ENCODE results near the gene BEST4. TPM values are rescaled to one million over a fixed set of nuclear protein-coding genes. Genes with fewer than 3 reads are reported as not detected.

Gene BEST4
- total and polyA plus RNA-seq, 2 of the 13 experiments (the other 11 are each of a cell fraction or from before 2014, with no cell fraction given): 0.77 to 1.4 TPM

DNA sequence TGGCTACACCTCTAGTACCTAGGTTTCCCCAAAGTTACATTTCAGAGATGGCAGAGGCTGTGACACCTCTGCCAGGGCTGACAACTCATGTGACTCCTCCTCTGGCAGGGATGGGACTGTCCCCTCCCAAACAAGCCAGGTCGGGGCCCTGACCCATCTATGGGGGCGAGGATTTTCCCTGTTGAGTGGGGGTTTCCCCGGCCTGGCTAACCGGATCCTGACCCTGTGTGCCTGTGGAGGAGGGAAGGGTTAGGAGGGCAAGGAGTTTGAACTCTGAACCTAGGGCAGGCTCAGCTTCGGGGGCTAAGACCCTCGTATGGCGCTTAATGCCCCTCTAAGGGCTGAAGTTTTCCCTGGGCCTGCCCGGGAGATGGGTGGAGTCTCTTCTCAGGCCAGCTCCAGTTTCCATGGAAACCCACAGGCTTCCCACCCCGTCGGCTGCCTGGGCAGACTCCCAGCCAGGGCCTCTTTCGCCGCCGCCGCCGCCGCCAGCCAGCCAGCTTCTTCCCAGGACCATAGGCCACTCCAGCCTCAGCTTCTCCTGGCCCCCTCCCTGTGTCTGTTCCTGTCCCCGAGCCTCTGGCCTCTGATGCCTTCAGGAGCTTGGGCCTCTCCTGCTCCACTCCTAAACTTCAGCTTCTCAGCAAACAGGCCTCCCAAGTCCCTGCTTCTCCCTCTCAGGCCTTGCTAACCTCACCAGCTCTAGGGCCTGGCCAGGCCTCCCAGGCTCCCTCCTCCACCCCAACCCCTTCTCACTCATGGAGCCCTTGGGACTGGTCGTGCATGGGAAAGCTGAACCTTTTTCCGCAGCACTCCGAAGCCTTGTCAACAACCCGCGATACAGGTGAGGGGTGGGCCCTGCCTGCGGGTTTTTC, 20.3 kb upstream of the BEST4 start, which contains the start of gene BTBD19 (continued):
- TF ChIP-seq ZZZ3 (CRISPR knock-in tag; IDR thresholded peaks at IDR 0.05; ENCODE audit: borderline replicate concordance): 0 out of 2 replicates have a peak, but pooled peaks have one; percentile 6
- TF ChIP-seq GATAD1 (CRISPR knock-in tag; IDR thresholded peaks at IDR 0.05): peak; percentile 41; the same call in 1 of the 2 replicates
- no peak for TF ChIP-seq YEATS4 (CRISPR knock-in tag; IDR thresholded peaks at IDR 0.05; ENCODE audit: borderline replicate concordance)
- TF ChIP-seq MXI1 (IDR thresholded peaks at IDR 0.05; ENCODE audit: borderline replicate concordance, low read depth, low read length): peak; percentile 62; the same call in 2 of the 3 replicates
- TF ChIP-seq MXD1 (CRISPR knock-in tag; IDR thresholded peaks at IDR 0.05): no peak
- no peak for TF ChIP-seq JUNB (CRISPR knock-in tag; IDR thresholded peaks at IDR 0.05; ENCODE audit: borderline replicate concordance)
- no peak for TF ChIP-seq SNRNP70 (IDR thresholded peaks at IDR 0.05; ENCODE audit: low read depth, low read length)
- no peak for TF ChIP-seq PTBP1 (IDR thresholded peaks at IDR 0.05; ENCODE audit: low read depth, low read length, poor library complexity, severe bottlenecking)
- TF ChIP-seq ATF1 (CRISPR knock-in tag; IDR thresholded peaks at IDR 0.05): no peak
- TF ChIP-seq AHR (CRISPR knock-in tag; IDR thresholded peaks at IDR 0.05): peak; percentile 57; the same call in 1 of the 2 replicates
- no peak for TF ChIP-seq TBL1XR1 (IDR thresholded peaks at IDR 0.05; ENCODE audit: borderline replicate concordance, low read length, partially characterized antibody)
- peak; percentile 65 for TF ChIP-seq NR2F6 (IDR thresholded peaks at IDR 0.05)
- peak; percentile 41 for TF ChIP-seq NR2F6 (CRISPR knock-in tag; IDR thresholded peaks at IDR 0.05)
- peak; percentile 11; the same call in 1 of the 2 replicates for TF ChIP-seq KDM5A (IDR thresholded peaks at IDR 0.05; ENCODE audit: borderline replicate concordance, low read length)
- peak; percentile 81; the same call in 1 of the 2 replicates for TF ChIP-seq NFKBIZ (CRISPR knock-in tag; IDR thresholded peaks at IDR 0.05)
- TF ChIP-seq, protein P1, sequence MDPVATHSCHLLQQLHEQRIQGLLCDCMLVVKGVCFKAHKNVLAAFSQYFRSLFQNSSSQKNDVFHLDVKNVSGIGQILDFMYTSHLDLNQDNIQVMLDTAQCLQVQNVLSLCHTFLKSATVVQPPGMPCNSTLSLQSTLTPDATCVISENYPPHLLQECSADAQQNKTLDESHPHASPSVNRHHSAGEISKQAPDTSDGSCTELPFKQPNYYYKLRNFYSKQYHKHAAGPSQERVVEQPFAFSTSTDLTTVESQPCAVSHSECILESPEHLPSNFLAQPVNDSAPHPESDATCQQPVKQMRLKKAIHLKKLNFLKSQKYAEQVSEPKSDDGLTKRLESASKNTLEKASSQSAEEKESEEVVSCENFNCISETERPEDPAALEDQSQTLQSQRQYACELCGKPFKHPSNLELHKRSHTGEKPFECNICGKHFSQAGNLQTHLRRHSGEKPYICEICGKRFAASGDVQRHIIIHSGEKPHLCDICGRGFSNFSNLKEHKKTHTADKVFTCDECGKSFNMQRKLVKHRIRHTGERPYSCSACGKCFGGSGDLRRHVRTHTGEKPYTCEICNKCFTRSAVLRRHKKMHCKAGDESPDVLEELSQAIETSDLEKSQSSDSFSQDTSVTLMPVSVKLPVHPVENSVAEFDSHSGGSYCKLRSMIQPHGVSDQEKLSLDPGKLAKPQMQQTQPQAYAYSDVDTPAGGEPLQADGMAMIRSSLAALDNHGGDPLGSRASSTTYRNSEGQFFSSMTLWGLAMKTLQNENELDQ (CRISPR knock-in tag; IDR thresholded peaks at IDR 0.05; ENCODE audit: borderline replicate concordance): no peak
- TF ChIP-seq ZBTB14 (CRISPR knock-in tag; IDR thresholded peaks at IDR 0.05): no peak
- peak; percentile 79 for TF ChIP-seq ZFX (CRISPR knock-in tag; IDR thresholded peaks at IDR 0.05; ENCODE audit: low read depth)
- TF ChIP-seq, protein P2, sequence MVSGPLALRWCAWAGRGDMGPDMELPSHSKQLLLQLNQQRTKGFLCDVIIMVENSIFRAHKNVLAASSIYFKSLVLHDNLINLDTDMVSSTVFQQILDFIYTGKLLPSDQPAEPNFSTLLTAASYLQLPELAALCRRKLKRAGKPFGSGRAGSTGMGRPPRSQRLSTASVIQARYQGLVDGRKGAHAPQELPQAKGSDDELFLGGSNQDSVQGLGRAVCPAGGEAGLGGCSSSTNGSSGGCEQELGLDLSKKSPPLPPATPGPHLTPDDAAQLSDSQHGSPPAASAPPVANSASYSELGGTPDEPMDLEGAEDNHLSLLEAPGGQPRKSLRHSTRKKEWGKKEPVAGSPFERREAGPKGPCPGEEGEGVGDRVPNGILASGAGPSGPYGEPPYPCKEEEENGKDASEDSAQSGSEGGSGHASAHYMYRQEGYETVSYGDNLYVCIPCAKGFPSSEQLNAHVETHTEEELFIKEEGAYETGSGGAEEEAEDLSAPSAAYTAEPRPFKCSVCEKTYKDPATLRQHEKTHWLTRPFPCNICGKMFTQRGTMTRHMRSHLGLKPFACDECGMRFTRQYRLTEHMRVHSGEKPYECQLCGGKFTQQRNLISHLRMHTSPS (CRISPR knock-in tag; IDR thresholded peaks at IDR 0.05; ENCODE audit: low read depth): no peak
- TF ChIP-seq ZNF44 (CRISPR knock-in tag; IDR thresholded peaks at IDR 0.05): no peak
- peak; percentile 80 for TF ChIP-seq AGO1 (IDR thresholded peaks at IDR 0.05; ENCODE audit: low read depth, low read length, poor library complexity, severe bottlenecking)
- no peak for TF ChIP-seq SMC3 (IDR thresholded peaks at IDR 0.05; ENCODE audit: low read length)
- TF ChIP-seq NPAS2 (CRISPR knock-in tag; IDR thresholded peaks at IDR 0.05; ENCODE audit: borderline replicate concordance): no peak
- no peak for TF ChIP-seq TOE1 (CRISPR knock-in tag; IDR thresholded peaks at IDR 0.05)

Measured in HepG2 (cell line).